G401 (cell line): ENCODE measurements around the gene CHRDL1. TPM values are rescaled to one million over a fixed set of nuclear protein-coding genes. Genes with fewer than 3 reads are reported as not detected.
"Not testable (repeated sequence)": the region's sequence is repeated elsewhere in the genome, so short reads cannot be mapped to it uniquely, and the experiment has no call there.

Experiments used
- DNase-seq: peaks from one replicate; pipeline ENCODE4 v3.0.0-alpha.2; 2015; ENCODE audit warnings: low spot score
- in situ Hi-C: cut with HindIII; loops from 2 replicates; pipeline ENCODE4 v1.10.0; 2016; ENCODE audit warnings: low sequenced_read_pairs, mixed read lengths
- total RNA-seq: library from RNA; depleted of rRNA; stranded (reverse); fragments of >200 nt; shearing (Covaris generic); gene quantifications from 2 replicates; pipeline ENCODE4 v1.2.3, GENCODE V29; 2014

The CHRDL1 gene
- total RNA-seq, 1 experiment from 2014 or later, result not detected

DNA sequence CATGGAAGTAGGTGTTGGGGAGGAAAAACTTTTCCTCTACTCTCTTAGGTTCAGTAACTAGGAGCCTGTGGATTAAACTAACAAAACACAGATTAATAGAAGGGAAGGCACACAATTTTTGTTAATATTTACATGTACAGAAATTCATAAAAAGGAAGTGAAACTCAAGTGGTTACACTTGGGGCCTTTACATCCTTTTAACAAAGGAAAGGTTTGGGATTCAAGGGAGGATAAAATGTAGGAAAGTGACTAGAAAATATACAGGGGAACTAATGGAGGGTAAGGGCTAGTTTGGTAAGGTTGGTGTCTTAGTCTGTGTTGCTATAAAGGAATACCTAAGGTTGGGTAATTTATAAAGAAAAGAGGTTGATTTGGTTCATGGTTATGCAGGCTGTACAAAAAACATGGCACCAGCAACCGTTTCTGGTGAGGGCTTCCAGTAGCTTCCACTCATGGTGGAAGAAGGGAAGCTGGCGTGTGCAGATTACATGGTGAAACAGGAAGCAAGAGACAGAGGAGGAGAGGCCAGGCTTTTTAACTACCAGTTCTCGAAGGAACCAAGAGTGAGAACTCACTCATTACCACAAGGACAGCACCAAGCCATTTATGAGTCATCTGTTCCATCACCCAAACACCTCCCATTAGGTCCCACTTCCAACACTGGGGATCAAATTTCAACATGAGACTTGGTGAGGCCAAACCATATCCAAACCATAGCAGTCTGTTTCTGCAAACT lies 124.4 kb downstream of the CHRDL1 start:
- no peak for DNase-seq
- in situ Hi-C loops, result no loop called here

DNA sequence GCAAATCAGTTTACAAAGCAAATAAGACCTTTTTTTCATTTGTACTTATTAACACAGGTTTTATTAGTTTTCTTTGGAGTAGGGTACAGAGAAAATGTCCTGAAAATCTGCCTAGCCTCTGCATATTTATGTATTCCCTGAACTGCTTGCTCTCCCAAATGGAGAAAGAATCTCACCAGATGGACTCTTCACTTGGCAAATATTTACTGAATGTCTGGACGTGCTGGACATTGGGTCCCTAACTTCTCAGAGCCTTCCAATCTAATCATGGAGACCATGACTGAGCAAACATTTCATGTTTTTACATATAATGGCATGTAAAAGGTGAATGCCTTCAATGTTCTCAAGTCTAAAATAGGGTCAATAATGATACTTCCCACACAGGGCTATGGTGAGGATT lies 126.0 kb downstream of the CHRDL1 start:
- in situ Hi-C loops, result no loop called here

DNA sequence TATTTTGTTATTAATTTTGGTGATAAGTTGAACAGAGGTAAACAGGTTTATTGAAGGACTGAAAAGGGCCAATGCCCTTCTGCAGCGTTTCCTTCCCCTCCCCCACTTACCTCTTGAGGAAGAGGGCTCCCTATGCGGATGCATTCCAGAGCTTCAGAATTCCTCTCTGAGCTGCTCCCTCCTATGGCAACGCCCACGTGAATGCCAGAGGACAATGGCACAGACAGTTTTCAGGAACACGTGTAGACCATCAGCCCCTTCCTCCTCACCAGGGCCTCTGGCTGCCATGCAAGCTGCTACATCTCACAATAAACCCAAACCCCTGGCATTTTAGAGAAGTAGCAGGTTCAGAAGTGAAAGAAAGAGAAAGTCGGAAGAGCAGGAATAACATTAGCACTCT lies 127.9 kb downstream of the CHRDL1 start:
- DNase-seq, result no peak
- in situ Hi-C loops, result no loop called here

More for the DNA sequence above, 126.0 kb downstream of the CHRDL1 start:
- no peak for DNase-seq

DNA sequence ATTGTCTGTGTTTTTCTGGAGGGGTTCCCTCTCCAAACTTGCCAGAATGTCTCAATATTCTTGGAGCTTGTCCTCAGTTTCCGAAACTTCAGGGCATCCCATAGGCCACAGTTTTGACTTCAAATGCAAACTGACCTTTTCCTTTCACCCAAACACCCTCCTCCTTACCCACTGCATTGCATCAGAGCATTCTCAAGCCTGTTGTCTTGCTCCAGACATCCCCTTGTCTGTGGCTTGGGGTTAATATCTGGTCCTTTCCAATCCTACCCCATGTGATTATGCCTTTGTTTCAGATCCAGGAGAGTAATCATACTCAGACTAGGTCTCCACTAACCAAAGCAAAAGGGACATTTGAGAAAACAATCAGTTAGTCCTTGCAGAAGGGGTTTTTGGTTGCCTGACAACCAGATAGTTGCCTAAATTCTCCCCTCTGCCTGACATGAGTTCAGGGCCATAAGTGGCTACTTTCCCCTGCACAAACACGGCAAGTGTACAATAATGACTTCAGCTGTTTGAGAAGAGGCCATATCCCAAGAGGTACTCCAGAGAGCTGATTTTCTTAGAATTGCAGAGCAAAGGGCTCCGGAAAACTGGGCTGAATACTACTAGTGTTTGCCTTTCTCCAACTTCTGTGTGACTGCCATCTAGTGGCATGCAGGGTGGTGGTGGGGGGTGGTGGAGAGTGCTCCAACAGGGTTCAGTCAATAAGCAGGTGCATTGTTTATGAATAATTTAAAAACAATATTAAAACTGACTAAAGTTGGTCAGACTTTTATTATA lies 130.2 kb downstream of the CHRDL1 start:
- DNase-seq, result peak; percentile 23
- in situ Hi-C loops, result no loop called here

DNA sequence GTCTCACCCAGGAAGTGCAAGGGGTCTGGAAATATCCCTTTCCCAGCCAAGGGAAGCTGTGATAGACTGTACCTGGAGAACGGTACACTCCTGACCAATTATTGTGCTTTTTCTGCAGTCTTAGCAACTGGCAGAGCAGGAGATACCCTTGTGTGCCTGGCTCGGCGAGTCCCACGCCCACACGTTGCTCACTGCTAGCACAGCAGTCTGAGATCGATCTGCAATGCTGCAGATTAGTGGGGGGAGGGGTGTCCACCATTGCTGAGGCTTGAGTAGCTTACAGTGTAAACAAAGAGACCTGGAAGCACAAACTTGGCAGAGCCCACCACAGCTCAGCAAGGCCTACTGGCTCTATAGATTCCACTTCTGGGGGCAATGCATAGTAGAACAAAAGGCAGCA lies 138.5 kb downstream of the CHRDL1 start:
- in situ Hi-C loops, result no loop called here
- DNase-seq, result no peak

DNA sequence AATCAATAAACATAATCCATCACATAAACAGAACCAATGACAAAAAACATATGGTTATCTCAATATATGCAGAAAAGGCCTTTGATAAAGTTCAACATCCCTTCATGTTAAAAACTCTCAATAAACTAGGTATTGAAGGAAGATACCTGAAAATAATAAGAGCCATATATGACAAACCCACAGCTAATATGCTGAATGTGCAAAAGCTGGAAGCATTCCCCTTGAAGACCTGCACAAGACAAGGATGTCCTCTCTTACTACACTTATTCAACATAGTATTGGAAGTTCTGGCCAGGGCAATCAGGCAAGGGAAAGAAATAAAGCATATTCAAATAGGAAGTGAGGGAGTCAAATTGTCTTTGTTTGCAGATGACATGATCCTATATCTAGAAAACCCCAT lies 141.3 kb downstream of the CHRDL1 start:
- in situ Hi-C loops, DNase-seq: not testable (repeated sequence)

DNA sequence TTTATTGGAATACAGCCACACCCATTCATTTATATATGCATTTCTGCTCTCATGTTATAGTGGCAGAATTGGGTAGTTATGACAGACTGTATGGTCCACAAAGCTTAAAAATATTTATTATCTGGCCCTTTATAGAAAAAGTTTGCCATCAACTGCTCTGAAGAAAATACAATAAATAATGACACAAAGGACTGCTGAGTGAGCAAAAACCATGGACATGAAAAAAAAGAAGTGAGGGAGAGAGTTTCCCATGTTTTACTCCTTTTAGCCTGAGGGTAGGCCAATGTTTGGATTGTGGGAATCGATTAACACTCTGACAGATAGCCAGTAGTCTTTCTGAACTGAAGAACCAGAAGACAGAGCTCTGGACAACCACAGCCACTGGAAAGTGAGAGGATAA lies 149.2 kb downstream of the CHRDL1 start:
- no peak for DNase-seq
- in situ Hi-C loops, result no loop called here
